PC-3 (cell line): ENCODE data around the gene OGDH. TPM values are rescaled to one million over a fixed set of nuclear protein-coding genes. Genes with fewer than 3 reads are reported as not detected.

ENCODE experiments used
- ATAC-seq: fragments of 200-7000 bp; cut with Tn5 transposase; 2 replicates; pipeline ENCODE4 v1.9.1; 2020; ENCODE audit warnings: mild to moderate bottlenecking, moderate library complexity
- BruUV-seq: library from RNA; stranded (reverse); fragments of 400-500 nt; replicated peaks from 2 replicates; lab custom pipeline; 2021; lab: Mats Ljungman, UMichigan
- CTCF ChIA-PET: fragments of 300-600 bp; sonication (Branson Sonifier 250); formaldehyde crosslinking; loops from one replicate; lab custom pipeline; 2022; ENCODE audit warnings: antibody characterized with exemption; lab: Charles Lee
- POLR2A ChIA-PET: fragments of 300-600 bp; sonication (Branson Sonifier 250); formaldehyde crosslinking; loops from one replicate; lab custom pipeline; 2022; ENCODE audit warnings: antibody characterized with exemption; ENCODE audit not compliant: unreplicated experiment; lab: Charles Lee
- DNase-seq: peaks from one replicate; pipeline ENCODE4 v3.0.0-alpha.2; 2015
- H2AFZ ChIP-seq: fragments of 300-600 bp; sonication (generic); 2 replicates; pipeline ENCODE4 v1.6.0; 2016; ENCODE audit warnings: antibody characterized with exemption, low read length
- H3F3A ChIP-seq: fragments of 300-600 bp; sonication (generic); one replicate; pipeline ENCODE4 v1.6.0; 2017; ENCODE audit warnings: antibody characterized with exemption, low read length, control low read depth, mild to moderate bottlenecking; ENCODE audit not compliant: unreplicated experiment
- H3K27ac ChIP-seq: fragments of 300-600 bp; sonication (generic); 2 replicates; pipeline ENCODE4 v1.5.1; 2016; ENCODE audit warnings: mild to moderate bottlenecking, low read length
- H3K27me3 ChIP-seq: fragments of 300-600 bp; sonication (generic); 2 replicates; pipeline ENCODE4 v1.6.1; 2016; ENCODE audit warnings: low read length, mixed read lengths
- H3K36me3 ChIP-seq: fragments of 300-600 bp; sonication (generic); 2 replicates; pipeline ENCODE4 v1.6.1; 2016; ENCODE audit warnings: low read depth, mixed run types, low read length, mixed read lengths
- H3K4me1 ChIP-seq: fragments of 300-600 bp; sonication (generic); 2 replicates; pipeline ENCODE4 v1.5.1; 2016; ENCODE audit warnings: low read length; ENCODE audit not compliant: insufficient read depth
- H3K4me2 ChIP-seq: fragments of 300-600 bp; sonication (generic); 2 replicates; pipeline ENCODE4 v1.6.0; 2016; ENCODE audit warnings: low read length
- H3K4me3 ChIP-seq: fragments of 300-600 bp; sonication (generic); 2 replicates; pipeline ENCODE4 v1.5.1; 2016; ENCODE audit warnings: mild to moderate bottlenecking, low read length, mixed read lengths
- H3K79me2 ChIP-seq: fragments of 300-600 bp; sonication (generic); 2 replicates; pipeline ENCODE4 v1.6.1; 2017; ENCODE audit warnings: low read length, mixed read lengths
- H3K9ac ChIP-seq: fragments of 300-600 bp; sonication (generic); 2 replicates; pipeline ENCODE4 v1.6.0; 2016; ENCODE audit warnings: mild to moderate bottlenecking, low read length
- H3K9me2 ChIP-seq: fragments of 300-600 bp; sonication (generic); replicated peaks from 2 replicates; pipeline ENCODE4 v1.6.1; 2016; ENCODE audit warnings: mixed run types, low read length, mixed read lengths
- H3K9me3 ChIP-seq: fragments of 300-600 bp; sonication (generic); 2 replicates; pipeline ENCODE4 v1.6.1; 2016; ENCODE audit warnings: low read length, mixed read lengths
- H4K20me1 ChIP-seq: fragments of 300-600 bp; sonication (generic); 2 replicates; pipeline ENCODE4 v1.6.1; 2016; ENCODE audit warnings: low read length, mixed read lengths
- CTCF ChIP-seq: fragments of 300-600 bp; sonication (generic); conservative IDR thresholded peaks from 2 replicates; pipeline ENCODE4 v1.5.1; 2017; ENCODE audit warnings: antibody characterized with exemption, low read depth, mild to moderate bottlenecking, low read length
- EZH2 ChIP-seq: fragments of 300-600 bp; sonication (generic); IDR thresholded peaks from one replicate; pipeline ENCODE4 v1.6.1; 2017; ENCODE audit warnings: antibody characterized with exemption, mild to moderate bottlenecking, low read length; ENCODE audit not compliant: unreplicated experiment
- EZH2phosphoT487 ChIP-seq: fragments of 300-600 bp; sonication (generic); IDR thresholded peaks from 2 replicates; pipeline ENCODE4 v1.6.1; 2018; ENCODE audit warnings: mild to moderate bottlenecking, antibody characterized with exemption, low read length, borderline replicate concordance
- intact Hi-C: fragments of 100-400 bp; cut with micrococcal nuclease; formaldehyde crosslinking; loops from 2 replicates; pipeline ENCODE4 v1.9.0; 2023
- total RNA-seq: library from RNA; depleted of rRNA; stranded (reverse); fragments of >200 nt; gene quantifications from 2 replicates; pipeline ENCODE4 v1.2.3, GENCODE V29; 2014

Gene OGDH
- total RNA-seq, 1 experiment from 2014 or later, result 66.2 TPM

GRCh38 chr7:44566680-44567079 lies 39.7 kb upstream of the OGDH start:
- POLR2A ChIA-PET, result no interaction called here
- no peak for ATAC-seq
- no TSS peak for BruUV-seq
- Histone ChIP-seq H3K36me3 (peaks cover 59% of the 10 kb centered on the region), H3K9me3 (no peaks in the 10 kb centered on the region), H3K27me3 (no peaks in the 10 kb centered on the region), H3K9me2 (no peaks in the 10 kb centered on the region), H3K27ac (no peak overlapping the region), H3F3A (no peaks in the 10 kb centered on the region), H3K4me3 (no peak overlapping the region), H2AFZ (no peak overlapping the region), H3K4me2 (no peak overlapping the region), H3K79me2 (peaks cover 20% of the 10 kb centered on the region), H3K4me1 (peaks cover 16% of the 10 kb centered on the region), H3K9ac (no peak overlapping the region), H4K20me1 (peaks cover 6% of the 10 kb centered on the region; the same call in 1 of the 2 replicates)
- intact Hi-C loops, result loop anchor here (5.0 kb wide), 1 partner anchor 79 kb away; no protein-coding TSS in a partner anchor
- CTCF ChIA-PET, result no interaction called here
- no peak for DNase-seq
- TF ChIP-seq CTCF, result no peak
- no peak for TF ChIP-seq EZH2phosphoT487
- TF ChIP-seq EZH2, result no peak

- Histone ChIP-seq H3K27ac (no peak overlapping the region), H3K27me3 (no peaks in the 10 kb centered on the region), H3K9me3 (no peaks in the 10 kb centered on the region), H3K36me3 (peaks cover 71% of the 10 kb centered on the region), H3F3A (no peaks in the 10 kb centered on the region), H3K79me2 (peaks cover 32% of the 10 kb centered on the region), H3K9ac (no peak overlapping the region), H4K20me1 (peaks cover 6% of the 10 kb centered on the region; the same call in 1 of the 2 replicates), H3K4me2 (no peak overlapping the region), H3K4me3 (no peak overlapping the region), H2AFZ (no peak overlapping the region), H3K4me1 (peaks cover 18% of the 10 kb centered on the region), H3K9me2 (no peaks in the 10 kb centered on the region)
- ATAC-seq (no peak), DNase-seq (no peak)
- no TSS peak for BruUV-seq
- TF ChIP-seq EZH2phosphoT487 (no peak), EZH2 (no peak), CTCF (no peak)
- POLR2A ChIA-PET, result no interaction called here
- CTCF ChIA-PET, result no interaction called here
- intact Hi-C loops, result loop anchor here (5.0 kb wide), 1 partner anchor 81 kb away; no protein-coding TSS in a partner anchor
Measured at GRCh38 chr7:44567884-44568283, 38.5 kb upstream of the OGDH start.

- intact Hi-C loops, result loop anchor here (5.0 kb wide), 1 partner anchor 82 kb away; no protein-coding TSS in a partner anchor
Measured at GRCh38 chr7:44568771-44569560, 37.5 kb upstream of the OGDH start.

More at GRCh38 chr7:44568771-44569560, 37.5 kb upstream of the OGDH start:
- Histone ChIP-seq H4K20me1 (peaks cover 6% of the 10 kb centered on the region; the same call in 1 of the 2 replicates), H3K9me2 (no peaks in the 10 kb centered on the region), H3K9ac (no peak overlapping the region), H3K9me3 (no peaks in the 10 kb centered on the region), H3K27me3 (no peaks in the 10 kb centered on the region), H3K4me3 (no peak overlapping the region), H3K4me2 (no peak overlapping the region), H2AFZ (no peak overlapping the region), H3K4me1 (peaks cover 13% of the 10 kb centered on the region), H3K79me2 (peaks cover 43% of the 10 kb centered on the region), H3F3A (no peaks in the 10 kb centered on the region), H3K27ac (no peak overlapping the region), H3K36me3 (peaks cover 73% of the 10 kb centered on the region)
- ATAC-seq (no peak), DNase-seq (no peak)
- BruUV-seq, result no TSS peak
- ChIA-PET POLR2A (no interaction called here), CTCF (no interaction called here)
- no peak for TF ChIP-seq EZH2
- no peak for TF ChIP-seq CTCF
- no peak for TF ChIP-seq EZH2phosphoT487
